K562 (cell line): ENCODE measurements around the gene KRTCAP2. TPM values are rescaled to one million over a fixed set of nuclear protein-coding genes. Genes with fewer than 3 reads are reported as not detected.

Experiments used
- ATAC-seq: fragments of 200-7000 bp; cut with Tn5 transposase; 3 replicates; pipeline ENCODE4 v1.9.1; 2020; ENCODE audit warnings: moderate library complexity
- BruUV-seq: library from RNA; stranded (reverse); fragments of 400-500 nt; replicated peaks from 2 replicates; lab custom pipeline; 2021; lab: Mats Ljungman, UMichigan
- CTCF ChIA-PET: fragments of 300-600 bp; formaldehyde crosslinking; extraction: SDS; loops from one replicate; lab custom pipeline; 2021; ENCODE audit warnings: low intra/inter-chr PET ratio; lab: Yijun Ruan, JAX
- POLR2A ChIA-PET: fragments of 300-600, 350-650 bp; sonication (Branson Sonifier 250); formaldehyde crosslinking; extraction: SDS; loops from one replicate; lab custom pipeline; 2021; ENCODE audit warnings: antibody characterized with exemption, inconsistent platforms; lab: Yijun Ruan, JAX
- DNase-seq, 4 experiments: peaks; one replicate each; pipeline versions ENCODE4 v3.0.0 to v3.0.0-alpha.2; 2011 to 2018; ENCODE audit warnings: low spot score in 3 of 4, mixed read lengths in 3 of 4; ENCODE audit errors: extremely low read depth in 1 of 4
- FAIRE-seq: peaks from 2 replicates; lab custom pipeline; 2011; peaks lifted over from hg19 to GRCh38; lab: Jason Lieb, UNC
- H2AFZ ChIP-seq: 2 replicates; pipeline ENCODE4 v1.6.0; 2011; ENCODE audit warnings: low read depth, low read length, control low read depth, inconsistent platforms
- H3K27ac ChIP-seq: fragments of 200-600 bp; 3 replicates; pipeline ENCODE4 v1.8.0; 2011; ENCODE audit warnings: low read depth, mild to moderate bottlenecking, control low read depth, inconsistent platforms, low read length, moderate library complexity, mixed read lengths; ENCODE audit errors: extremely low read depth
- H3K27me3 ChIP-seq, 2 experiments: fragments of 300-600 bp in 1 of 2; 2 replicates in 1 of 2; 3 replicates in 1 of 2; pipeline versions ENCODE4 v1.6.0 to v1.8.0; 2011; ENCODE audit warnings: inconsistent platforms in 2 of 2, low read length in 2 of 2, mild to moderate bottlenecking in 1 of 2, mixed read lengths in 1 of 2, moderate library complexity in 1 of 2; ENCODE audit not compliant: control insufficient read depth in 2 of 2, insufficient read depth in 2 of 2
- H3K36me3 ChIP-seq: fragments of 300-600 bp; 3 replicates; pipeline ENCODE4 v1.8.0; 2011; ENCODE audit warnings: mild to moderate bottlenecking, low read length, inconsistent platforms; ENCODE audit not compliant: control insufficient read depth, insufficient read depth
- H3K4me1 ChIP-seq, 2 experiments: fragments of 200-600 bp in 1 of 2; replicated peaks in 1 of 2; 2 replicates in 1 of 2; 3 replicates in 1 of 2; pipeline versions ENCODE4 v1.5.1 to v1.8.0; 2011; ENCODE audit warnings: inconsistent platforms in 2 of 2, low read length in 2 of 2, mild to moderate bottlenecking in 1 of 2, mixed read lengths in 1 of 2, moderate library complexity in 1 of 2; ENCODE audit not compliant: control insufficient read depth in 2 of 2, insufficient read depth in 2 of 2
- H3K4me2 ChIP-seq: 2 replicates; pipeline ENCODE4 v1.6.1; 2011; ENCODE audit warnings: low read length, control low read depth, inconsistent platforms, mixed read lengths; ENCODE audit not compliant: insufficient read depth
- H3K4me3 ChIP-seq: fragments of 200-600 bp; sonication (generic), shearing (Covaris generic); 2 replicates; pipeline ENCODE4 v1.5.1; 2016; ENCODE audit warnings: control low read depth, inconsistent platforms
- H3K79me2 ChIP-seq: fragments of 200-600 bp; 3 replicates; pipeline ENCODE4 v1.8.0; 2011; ENCODE audit warnings: low read length, inconsistent platforms; ENCODE audit not compliant: control insufficient read depth, insufficient read depth
- H3K9ac ChIP-seq, 2 experiments: 2 replicates each; pipeline versions ENCODE4 v1.6.0 to v1.6.1; 2011; ENCODE audit warnings: low read depth in 2 of 2, low read length in 2 of 2, control low read depth in 1 of 2, inconsistent platforms in 1 of 2, mild to moderate bottlenecking in 1 of 2, mixed read lengths in 1 of 2; ENCODE audit not compliant: insufficient read depth in 1 of 2
- H3K9me1 ChIP-seq: one replicate; pipeline ENCODE4 v1.6.0; 2011; ENCODE audit warnings: inconsistent platforms, mild to moderate bottlenecking, low read length, moderate library complexity; ENCODE audit not compliant: control insufficient read depth, insufficient read depth
- H3K9me3 ChIP-seq: replicated peaks from 2 replicates; pipeline ENCODE4 v1.5.1; 2011; ENCODE audit warnings: low read depth, low read length, inconsistent platforms; ENCODE audit not compliant: control insufficient read depth, insufficient read depth
- H4K20me1 ChIP-seq: replicated peaks from 2 replicates; pipeline ENCODE4 v1.6.1; 2011; ENCODE audit warnings: low read length, inconsistent platforms, mixed read lengths; ENCODE audit not compliant: control insufficient read depth, insufficient read depth
- CTCF ChIP-seq, 3 experiments: IDR thresholded peaks in 2 of 3; conservative IDR thresholded peaks in 1 of 3; 2 replicates each; pipeline ENCODE4 v1.5.1; 2011 to 2012; ENCODE audit warnings: low read length in 3 of 3, mild to moderate bottlenecking in 3 of 3, control low read depth in 2 of 3, improper control_type of control experiment in 1 of 3, inconsistent platforms in 1 of 3, low read depth in 1 of 3, mixed read lengths in 1 of 3, moderate library complexity in 1 of 3; ENCODE audit not compliant: insufficient read depth in 2 of 3
- DIDO1 ChIP-seq: fragments of 450-650 bp; IDR thresholded peaks from 2 replicates; pipeline ENCODE4 v1.6.1; 2016; ENCODE audit warnings: low read depth, missing biosample characterization, missing genetic modification characterization
- HDAC6 ChIP-seq: IDR thresholded peaks from 2 replicates; pipeline ENCODE4 v1.6.1; 2012; ENCODE audit warnings: low read depth, mild to moderate bottlenecking, control low read depth, inconsistent platforms, low read length, moderate library complexity
- IFI16 ChIP-seq: fragments of 250-450 bp; sonication (Bioruptor Pico); IDR thresholded peaks from 2 replicates; pipeline ENCODE4 v2.1.2; 2022; ENCODE audit warnings: mild to moderate bottlenecking, inconsistent platforms
- IRF9 ChIP-seq: fragments of 450-650 bp; IDR thresholded peaks from 2 replicates; pipeline ENCODE4 v1.6.1; 2016; ENCODE audit warnings: missing biosample characterization, missing genetic modification characterization
- MED1 ChIP-seq: sonication (generic); formaldehyde crosslinking; IDR thresholded peaks from 2 replicates; pipeline ENCODE4 v1.8.1; 2023; ENCODE audit warnings: missing genetic modification reagents, borderline replicate concordance
- SIN3A ChIP-seq, 2 experiments: fragments of 150-350 bp in 1 of 2; IDR thresholded peaks; 2 replicates each; pipeline ENCODE4 v1.6.1; 2011 to 2016; ENCODE audit warnings: borderline replicate concordance in 2 of 2, low read depth in 2 of 2, low read length in 2 of 2, mild to moderate bottlenecking in 2 of 2, moderate library complexity in 2 of 2; ENCODE audit not compliant: control insufficient read depth in 1 of 2
- SRSF9 ChIP-seq: fragments of 200-400 bp; formaldehyde crosslinking; IDR thresholded peaks from 2 replicates; pipeline ENCODE4 v1.6.1; 2017; ENCODE audit warnings: low read depth, low read length, borderline replicate concordance
- U2AF1 ChIP-seq: fragments of 200-400 bp; formaldehyde crosslinking; optimal IDR thresholded peaks from 2 replicates; pipeline ENCODE3; 2017; ENCODE audit warnings: mild to moderate bottlenecking, low read depth, low read length, moderate library complexity
- VEZF1 ChIP-seq: fragments of 200-800 bp; sonication (Bioruptor generic); IDR thresholded peaks from 2 replicates; pipeline ENCODE4 v1.6.1; 2017; ENCODE audit warnings: missing genetic modification characterization, missing compliant biosample characterization
- ZBED1 ChIP-seq: IDR thresholded peaks from 2 replicates; pipeline ENCODE4 v1.6.1; 2014
- ZNF253 ChIP-seq: fragments of 250-450 bp; sonication (Bioruptor Pico); conservative IDR thresholded peaks from 2 replicates; pipeline ENCODE4 v1.6.1; 2021; ENCODE audit warnings: mild to moderate bottlenecking
- ZNF263 ChIP-seq: sonication (generic); formaldehyde crosslinking; IDR thresholded peaks from 2 replicates; pipeline ENCODE4 v1.8.0; 2022; ENCODE audit warnings: mild to moderate bottlenecking, missing genetic modification reagents, borderline replicate concordance
- WGBS: fragments of 100-300 bp; shearing (Covaris generic); methylation state at CpG from one replicate; pipeline ENCODE4 v1.1.6; 2016; ENCODE audit warnings: low coverage, mixed read lengths; ENCODE audit not compliant: insufficient coverage; ENCODE audit errors: missing lambda C conversion rate; 5-methylcytosine and 5-hydroxymethylcytosine counted together
- in situ Hi-C: fragments of 300-500 bp; cut with MboI; formaldehyde crosslinking; loops from 4 replicates; pipeline ENCODE4 v1.15.0; 2018; ENCODE audit warnings: inconsistent platforms, mixed read lengths
- intact Hi-C: fragments of 100-400 bp; cut with micrococcal nuclease; formaldehyde crosslinking; loops from 2 replicates; pipeline ENCODE4 v1.14.2; 2022
- polyA plus RNA-seq, 8 experiments: library from polyadenylated mRNA; depleted of rRNA in 4 of 8; stranded (reverse) in 5 of 8; unstranded in 3 of 8; fragments of >200 nt; fragmentation: Nextera tagmentation in 2 of 8; fragmentation: Illumina TruSeq in 1 of 8; extraction: Ambion mirVana in 2 of 8; extraction: Trizol in 1 of 8; gene quantifications; 2 replicates each; pipeline versions ENCODE4 v1.2.1 to v1.2.3, GENCODE V29; 2011 to 2014; ENCODE audit warnings: inconsistent platforms in 1 of 8, missing spikeins in 1 of 8
- total RNA-seq, 7 experiments: library from RNA; depleted of rRNA in 6 of 7; stranded (reverse); fragments of >200 nt in 6 of 7; fragmentation: Illumina TruSeq in 2 of 7; extraction: Trizol in 2 of 7; gene quantifications; 2 replicates each; pipeline versions ENCODE4 v1.2.1 to v1.2.3, GENCODE V29; 2011 to 2021; ENCODE audit warnings: low replicate concordance in 1 of 7

KRTCAP2 gene
- total and polyA plus RNA-seq, 9 of the 15 experiments (the other 6 are each of a cell fraction or from before 2014, with no cell fraction given): 126 to 436 (median 244) TPM

GRCh38 chr1:155171836-155172731, 1.0 kb downstream of the KRTCAP2 start (continued):
- TF ChIP-seq SIN3A (IDR thresholded peaks at IDR 0.05; ENCODE audit: borderline replicate concordance in 2 of 2, control insufficient read depth in 1 of 2, low read depth in 2 of 2, low read length in 2 of 2) (0 out of 4 replicates have a peak, but pooled peaks of 1 of the 2 experiments have one; percentile 54), ZNF263 (CRISPR knock-in tag) (0 out of 2 replicates have a peak, but pooled peaks have one; percentile 25)

GRCh38 chr1:155170806-155171205, 2.3 kb downstream of the KRTCAP2 start:
- no peak overlapping the region for H3K4me3 ChIP-seq
- H3K9me3 ChIP-seq: no peaks in the 10 kb centered on the region
- no peak overlapping the region for H2AFZ ChIP-seq
- WGBS: 83% methylated on average over 7 of the region's 7 CpGs
- FAIRE-seq (no peak), ATAC-seq (no peak), DNase-seq (no peak)
- peaks cover 16 to 40% of the 10 kb centered on the region in 2 experiments; a peak in 4 of 5 replicates for H3K4me1 ChIP-seq
- H3K27me3 ChIP-seq: no peaks in the 10 kb centered on the region
- intact Hi-C loops: no loop called here
- H4K20me1 ChIP-seq: no peaks in the 10 kb centered on the region
- peaks cover 35% of the 10 kb centered on the region for H3K36me3 ChIP-seq
- CTCF ChIA-PET: interaction anchor here (0.8 kb wide), 1 partner anchor 58 kb away, joined by 6 read pairs; no protein-coding TSS in a partner anchor
- no peak overlapping the region for H3K9ac ChIP-seq
- in situ Hi-C loops: no loop called here
- H3K9me1 ChIP-seq: no peaks in the 10 kb centered on the region
- H3K4me2 ChIP-seq: no peak overlapping the region
- BruUV-seq: no TSS peak
- H3K27ac ChIP-seq: no peak overlapping the region
- POLR2A ChIA-PET: interaction anchor here (0.6 to 2.6 kb wide), 2 partner anchors 23 to 96 kb away, joined by 3 to 12 read pairs; no protein-coding TSS in a partner anchor
- H3K79me2 ChIP-seq: peaks cover 15% of the 10 kb centered on the region
- TF ChIP-seq IFI16 (no peak), SRSF9 (no peak), MED1 (no peak), U2AF1 (no peak), DIDO1 (tag) (no peak), ZNF253 (CRISPR knock-in tag) (no peak), ZBED1 (no peak), CTCF (IDR thresholded peaks at IDR 0.05 in 2 of 3, conservative IDR thresholded peaks at IDR 0.05 in 1 of 3; ENCODE audit: insufficient read depth in 2 of 3, low read depth in 1 of 3, low read length in 3 of 3) (no peak), VEZF1 (no peak), IRF9 (tag) (no peak), HDAC6 (no peak)
